GM12872 (cell line): Measurements from ENCODE around the gene ZNF765.

ENCODE experiments used
- TF ChIP-seq, protein P1 (sequence below): IDR thresholded peaks from 3 replicates; pipeline ENCODE4 v1.5.1; 2011; ENCODE audit warnings: low read depth, mild to moderate bottlenecking, low read length, moderate library complexity; ENCODE audit not compliant: insufficient read depth

The ZNF765 gene

DNA sequence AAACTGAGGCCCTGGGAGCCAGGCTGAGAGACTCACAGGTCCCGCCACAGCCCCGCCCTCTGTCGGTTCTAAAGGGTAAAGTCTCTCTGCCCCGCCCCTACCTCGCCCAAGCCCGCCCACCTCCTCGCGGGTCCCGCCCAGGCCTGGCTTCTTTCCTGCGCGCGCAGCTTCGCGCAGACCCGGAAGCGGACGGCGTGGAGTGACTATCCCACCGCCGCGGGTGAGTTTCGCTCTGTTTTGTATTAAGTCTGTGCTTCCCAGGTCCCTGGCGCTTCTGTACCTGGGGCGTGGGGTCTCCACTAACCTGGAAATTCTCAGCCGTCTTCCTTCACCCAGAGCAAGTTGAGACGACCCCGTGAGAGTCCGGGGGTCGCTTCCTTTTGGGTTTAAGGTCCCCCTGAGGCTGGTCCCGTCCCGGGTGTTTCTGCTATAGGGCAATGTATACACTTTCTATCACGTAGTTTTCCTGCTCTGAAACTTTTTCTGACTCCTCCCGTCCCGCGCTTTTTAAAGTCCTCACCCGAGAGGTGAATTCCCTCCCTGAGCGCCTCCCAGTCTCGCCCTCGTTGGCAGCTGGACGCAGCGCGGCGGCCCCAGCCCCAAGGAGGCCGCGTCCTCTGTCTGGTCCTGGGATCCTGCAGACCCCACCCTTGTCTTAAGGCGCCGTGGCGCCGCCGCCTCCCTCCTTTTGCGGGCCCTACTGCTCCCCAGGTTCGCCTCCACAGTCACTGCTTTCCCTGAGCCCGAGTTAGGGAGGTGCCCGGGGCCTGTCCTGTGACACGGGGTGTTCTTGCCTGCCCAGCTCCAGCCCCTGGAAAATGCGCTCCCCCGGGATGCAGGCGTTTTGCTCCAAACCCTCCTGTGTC is at the start of gene ZNF765:
Gene ZNF765 (plus strand): TSS at position 176 of the 866 bp plus-strand sequence. CDS start 2,867 bp downstream, outside the sequence.
- TF ChIP-seq, protein P1, sequence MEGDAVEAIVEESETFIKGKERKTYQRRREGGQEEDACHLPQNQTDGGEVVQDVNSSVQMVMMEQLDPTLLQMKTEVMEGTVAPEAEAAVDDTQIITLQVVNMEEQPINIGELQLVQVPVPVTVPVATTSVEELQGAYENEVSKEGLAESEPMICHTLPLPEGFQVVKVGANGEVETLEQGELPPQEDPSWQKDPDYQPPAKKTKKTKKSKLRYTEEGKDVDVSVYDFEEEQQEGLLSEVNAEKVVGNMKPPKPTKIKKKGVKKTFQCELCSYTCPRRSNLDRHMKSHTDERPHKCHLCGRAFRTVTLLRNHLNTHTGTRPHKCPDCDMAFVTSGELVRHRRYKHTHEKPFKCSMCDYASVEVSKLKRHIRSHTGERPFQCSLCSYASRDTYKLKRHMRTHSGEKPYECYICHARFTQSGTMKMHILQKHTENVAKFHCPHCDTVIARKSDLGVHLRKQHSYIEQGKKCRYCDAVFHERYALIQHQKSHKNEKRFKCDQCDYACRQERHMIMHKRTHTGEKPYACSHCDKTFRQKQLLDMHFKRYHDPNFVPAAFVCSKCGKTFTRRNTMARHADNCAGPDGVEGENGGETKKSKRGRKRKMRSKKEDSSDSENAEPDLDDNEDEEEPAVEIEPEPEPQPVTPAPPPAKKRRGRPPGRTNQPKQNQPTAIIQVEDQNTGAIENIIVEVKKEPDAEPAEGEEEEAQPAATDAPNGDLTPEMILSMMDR = peak; percentile 51; the same call in 2 of the 3 replicates

DNA sequence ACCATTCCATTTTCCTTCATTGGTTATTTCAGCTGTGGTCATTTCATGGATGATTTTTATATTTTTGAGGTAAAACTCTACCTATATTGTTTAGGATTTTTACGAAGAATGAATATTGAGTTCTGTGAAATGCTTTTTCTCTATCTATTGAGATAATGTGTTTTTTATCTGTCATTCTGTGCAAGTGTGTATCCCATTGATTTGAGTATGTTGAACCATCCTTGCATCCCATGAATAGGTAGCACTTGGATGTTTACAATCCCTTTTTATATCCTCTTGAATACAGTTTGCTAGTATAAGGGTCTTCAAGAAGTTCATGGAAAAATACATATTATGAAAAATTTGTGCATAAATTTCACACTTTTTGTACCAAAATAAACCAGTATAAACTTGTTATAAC is 39.2 kb upstream of the ZNF765 start:
- TF ChIP-seq, protein P1 = no peak

DNA sequence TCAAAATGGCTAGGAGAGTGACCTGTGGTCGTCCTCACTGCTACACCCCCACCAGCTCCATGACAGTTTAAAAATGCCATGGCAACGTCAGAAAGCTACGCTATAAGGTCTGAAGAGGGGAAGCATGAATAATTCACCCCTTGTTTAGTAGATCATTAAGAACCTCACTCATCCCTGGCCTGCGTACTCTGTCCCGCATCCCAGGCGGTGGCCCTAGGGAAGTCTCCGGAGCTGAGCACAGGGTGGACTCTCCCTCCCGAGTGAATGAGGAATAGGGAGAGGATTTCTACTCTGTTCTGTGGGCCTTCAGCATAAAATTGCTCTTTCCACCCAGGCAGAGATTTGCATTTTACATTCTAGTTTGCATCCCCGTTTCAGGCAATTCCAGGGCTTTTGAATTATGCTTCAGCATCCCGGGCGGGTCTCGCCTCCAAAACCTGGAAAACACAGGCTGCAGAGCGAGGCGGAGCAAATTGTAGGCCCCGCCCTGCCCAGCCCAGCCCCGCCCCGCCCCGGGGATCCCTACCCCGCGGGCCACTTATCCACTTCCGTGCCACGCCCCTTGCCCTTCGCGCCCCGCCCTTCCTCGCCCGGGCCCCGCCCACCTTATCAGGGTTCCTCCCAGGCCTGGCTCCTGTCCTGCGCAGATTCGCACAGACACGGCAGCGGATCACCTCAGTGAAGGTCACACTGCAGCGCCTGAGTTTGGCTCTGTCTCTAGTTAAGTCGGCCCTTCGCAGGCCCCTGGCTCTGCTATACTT is 36.9 kb upstream of the ZNF765 start:
- TF ChIP-seq, protein P1 = no peak

DNA sequence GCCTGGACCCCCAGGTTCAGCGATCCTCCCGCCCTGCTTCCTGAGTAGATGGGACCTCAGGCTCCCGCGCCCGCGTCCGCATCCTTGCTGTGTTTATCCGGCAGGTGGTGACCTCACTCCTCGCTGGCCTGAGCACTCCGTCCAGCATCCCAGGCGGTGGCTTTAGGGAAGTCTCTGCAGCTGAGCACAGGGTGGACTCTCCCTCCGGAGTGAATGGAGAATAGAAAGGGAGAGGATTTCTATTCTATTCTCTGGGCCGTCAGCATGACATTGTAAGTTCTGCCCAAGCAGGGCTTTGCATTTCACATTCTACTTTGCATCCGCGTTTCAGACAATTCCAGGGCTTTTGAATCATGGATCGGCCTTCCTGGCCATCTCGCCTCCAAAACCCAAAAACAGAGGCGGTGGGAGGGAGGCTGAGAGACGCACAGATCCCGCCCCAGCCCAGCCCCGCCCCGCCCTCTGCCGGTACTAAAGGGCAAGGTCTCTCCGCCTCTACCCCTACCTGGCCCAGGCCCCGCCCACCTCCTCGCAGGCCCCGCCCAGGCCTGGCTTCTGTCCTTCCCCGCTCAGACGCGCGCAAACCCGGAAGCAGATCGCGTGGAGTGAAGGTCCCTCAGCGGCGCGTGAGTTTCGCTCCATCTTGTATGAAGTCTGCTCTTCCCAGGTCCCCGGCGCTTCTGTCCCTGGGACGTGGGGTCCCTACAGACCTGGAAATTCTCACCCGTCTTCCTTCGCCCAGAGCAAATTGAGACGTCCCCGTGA is 29.6 kb upstream of the ZNF765 start, which contains the start of gene ZNF525:
Gene ZNF525 (plus strand): TSS at position 572 of the 765 bp plus-strand sequence. CDS start 6,577 bp downstream, outside the sequence.
- TF ChIP-seq, protein P1 = no peak; the same call in 1 of the 3 replicates

DNA sequence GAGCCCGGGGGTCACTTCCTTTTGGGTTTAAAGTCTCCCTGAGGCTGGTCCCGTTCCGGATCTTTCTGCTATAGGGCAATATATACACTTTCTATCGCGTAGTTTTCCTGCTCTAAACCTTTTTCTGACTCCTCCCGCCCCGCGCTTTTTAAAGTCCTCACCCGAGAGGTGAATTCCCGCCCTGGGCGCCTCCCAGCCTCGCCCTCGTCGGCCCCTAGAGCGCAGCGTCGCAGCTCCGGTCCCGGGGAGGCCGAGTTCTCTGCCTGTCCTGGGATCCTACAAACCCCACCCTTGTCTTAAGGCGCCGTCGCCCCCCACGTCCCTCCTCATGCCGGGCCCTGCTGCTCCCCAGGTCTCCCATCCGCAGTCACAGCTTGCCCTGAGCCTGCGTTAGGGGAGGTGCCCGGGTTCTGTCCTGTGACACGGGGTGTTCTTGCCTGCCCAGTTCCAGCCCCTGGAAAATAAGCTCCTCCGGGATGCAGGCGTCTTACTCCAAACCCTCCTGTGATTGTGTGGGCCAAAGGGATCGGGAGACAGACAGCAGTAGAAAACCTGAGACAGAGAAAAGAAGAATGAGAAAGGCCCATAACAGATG is 29.0 kb upstream of the ZNF765 start:
- TF ChIP-seq, protein P1 = no peak

DNA sequence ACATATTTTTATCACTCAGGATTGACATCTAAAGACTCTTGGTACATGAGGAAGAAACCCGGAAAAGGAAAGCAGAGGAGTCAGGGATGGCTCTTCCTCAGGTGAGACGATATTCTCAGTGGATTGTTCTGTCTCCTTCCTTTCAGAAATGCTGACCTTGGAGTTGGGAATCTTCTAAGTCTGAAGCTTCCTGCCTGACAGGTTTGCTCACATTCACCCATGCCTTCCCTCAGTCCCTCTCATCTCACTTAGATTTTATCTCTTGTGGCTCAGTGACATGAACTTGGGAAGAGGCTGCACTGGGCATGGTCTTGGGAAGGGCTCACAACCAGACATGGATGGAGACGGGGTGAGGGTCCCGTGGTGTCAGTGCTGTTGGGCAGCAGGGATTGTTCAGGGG is 22.8 kb upstream of the ZNF765 start:
- TF ChIP-seq, protein P1 = no peak
